Right renal cortex interstitium (tissue), 3 donors: ENCODE results near the gene PYGO2. TPM values are rescaled to one million over a fixed set of nuclear protein-coding genes. Genes with fewer than 3 reads are reported as not detected.
A peak's percentile ranks its signal among the peaks of the same experiment; 100 is the strongest.

Experiments
- DNase-seq, 3 donors: peaks; one replicate each; pipeline ENCODE4 v3.0.0-alpha.2; 2013; ENCODE audit warnings: low read depth in 3 of 3, low spot score in 2 of 3
- polyA plus RNA-seq, 3 donors: library from polyadenylated mRNA; unstranded; fragments of 120-200 nt; gene quantifications; one replicate each; pipeline ENCODE4 v1.2.1, GENCODE V29; 2013; ENCODE audit not compliant: insufficient read length in 3 of 3

The PYGO2 gene
- polyA plus RNA-seq, 3 donors = 41.8 to 46.5 (median 42.6) TPM

GRCh38 chr1:154966111-154966510 is 4.5 kb upstream of the PYGO2 start:
- no peak for DNase-seq

- DNase-seq = no peak
Measured at GRCh38 chr1:154964359-154964758, 2.8 kb upstream of the PYGO2 start.

GRCh38 chr1:154963643-154964042 is 2.1 kb upstream of the PYGO2 start:
- DNase-seq = no peak

GRCh38 chr1:154962795-154963330 is 1.3 kb upstream of the PYGO2 start:
- DNase-seq = no peak

- DNase-seq = no peak
Measured at GRCh38 chr1:154962156-154962749, 671 bp upstream of the PYGO2 start.

GRCh38 chr1:154960446-154961136 is 991 bp downstream of the PYGO2 start:
- DNase-seq = no peak

- no peak for DNase-seq
Measured at GRCh38 chr1:154959426-154959780, 2.2 kb downstream of the PYGO2 start.

- no peak for DNase-seq
Measured at GRCh38 chr1:154958681-154959425, 2.7 kb downstream of the PYGO2 start.

- no peak for DNase-seq
Measured at GRCh38 chr1:154958036-154958435, 3.5 kb downstream of the PYGO2 start.

- no peak for DNase-seq
Measured at GRCh38 chr1:154957091-154957657, 4.4 kb downstream of the PYGO2 start.

GRCh38 chr1:154956544-154956941 is 5.0 kb downstream of the PYGO2 start:
- DNase-seq = no peak

- DNase-seq = peak; percentile 94 to 98 (median 94)
Measured at GRCh38 chr1:154955718-154956543, 5.7 kb downstream of the PYGO2 start, which contains the start of gene PBXIP1. TSS of gene PBXIP1 (minus strand) at chr1:154956099. CDS start at chr1:154953721, 2,378 bp downstream.

- DNase-seq = peak in 1 of 3 donors; percentile 61
Measured at GRCh38 chr1:154955039-154955717, 6.4 kb downstream of the PYGO2 start.

GRCh38 chr1:154954541-154954940 is 7.0 kb downstream of the PYGO2 start:
- DNase-seq = no peak

- DNase-seq = no peak
Measured at GRCh38 chr1:154953611-154954038, 8.0 kb downstream of the PYGO2 start.

- no peak for DNase-seq
Measured at GRCh38 chr1:154952664-154953063, 8.9 kb downstream of the PYGO2 start.

- no peak for DNase-seq
Measured at GRCh38 chr1:154951901-154952657, 9.5 kb downstream of the PYGO2 start.

- DNase-seq = no peak
Measured at GRCh38 chr1:154948079-154948478, 13.5 kb downstream of the PYGO2 start.
